HCT116 (cell line): ENCODE results near the gene KHSRP.

Experiments
- EZH2 ChIP-seq: fragments of 200-600 bp; sonication (generic); IDR thresholded peaks from 2 replicates; pipeline ENCODE4 v1.6.1; 2017; ENCODE audit warnings: antibody characterized with exemption, mixed run types
- EZH2phosphoT487 ChIP-seq: fragments of 200-600 bp; IDR thresholded peaks from 2 replicates; pipeline ENCODE4 v1.6.1; 2018; ENCODE audit warnings: antibody characterized with exemption, borderline replicate concordance
- JUND ChIP-seq: IDR thresholded peaks from 2 replicates; pipeline ENCODE4 v1.6.1; 2012
- POLR2A ChIP-seq: IDR thresholded peaks from 2 replicates; pipeline ENCODE4 v1.7.0; 2011; ENCODE audit warnings: borderline replicate concordance; ENCODE audit not compliant: insufficient read depth, insufficient read length; ENCODE audit errors: extremely low read depth
- POLR2AphosphoS5 ChIP-seq: IDR thresholded peaks from 2 replicates; pipeline ENCODE4 v1.6.1; 2011; ENCODE audit warnings: mild to moderate bottlenecking, low read depth, low read length, moderate library complexity
- SP1 ChIP-seq: IDR thresholded peaks from 2 replicates; pipeline ENCODE4 v1.6.1; 2012; ENCODE audit warnings: low read depth
- TCF7L2 ChIP-seq: IDR thresholded peaks from 2 replicates; pipeline ENCODE4 v1.7.0; 2011; ENCODE audit warnings: borderline replicate concordance, inconsistent platforms; ENCODE audit not compliant: insufficient read depth, insufficient read length; ENCODE audit errors: extremely low read depth
- ZNF274 ChIP-seq: fragments of 200-500 bp; sonication (Bioruptor generic); IDR thresholded peaks from 2 replicates; pipeline ENCODE4 v1.6.1; 2014; ENCODE audit warnings: mild to moderate bottlenecking, low read depth, low read length, inconsistent platforms
- TF ChIP-seq, protein P1 (sequence below), 3 experiments: fragments of 200-600 bp in 1 of 3; sonication (generic) in 1 of 3; IDR thresholded peaks in 2 of 3; conservative IDR thresholded peaks in 1 of 3; 2 replicates each; pipeline ENCODE4 v1.5.1; 2012 to 2017; ENCODE audit warnings: low read depth in 2 of 3, low read length in 2 of 3, antibody characterized with exemption in 1 of 3, borderline replicate concordance in 1 of 3, control low read depth in 1 of 3, mild to moderate bottlenecking in 1 of 3, mixed read lengths in 1 of 3, mixed run types in 1 of 3, moderate library complexity in 1 of 3; ENCODE audit not compliant: insufficient read depth in 1 of 3
- TF ChIP-seq, protein P2 (sequence below): IDR thresholded peaks from 2 replicates; pipeline ENCODE4 v1.6.1; 2012; ENCODE audit warnings: low read depth
- TF ChIP-seq, protein P3 (sequence below): IDR thresholded peaks from 2 replicates; pipeline ENCODE4 v1.6.1; 2012
- TF ChIP-seq, protein P4 (sequence below): IDR thresholded peaks from 2 replicates; pipeline ENCODE4 v1.6.1; 2012

DNA sequence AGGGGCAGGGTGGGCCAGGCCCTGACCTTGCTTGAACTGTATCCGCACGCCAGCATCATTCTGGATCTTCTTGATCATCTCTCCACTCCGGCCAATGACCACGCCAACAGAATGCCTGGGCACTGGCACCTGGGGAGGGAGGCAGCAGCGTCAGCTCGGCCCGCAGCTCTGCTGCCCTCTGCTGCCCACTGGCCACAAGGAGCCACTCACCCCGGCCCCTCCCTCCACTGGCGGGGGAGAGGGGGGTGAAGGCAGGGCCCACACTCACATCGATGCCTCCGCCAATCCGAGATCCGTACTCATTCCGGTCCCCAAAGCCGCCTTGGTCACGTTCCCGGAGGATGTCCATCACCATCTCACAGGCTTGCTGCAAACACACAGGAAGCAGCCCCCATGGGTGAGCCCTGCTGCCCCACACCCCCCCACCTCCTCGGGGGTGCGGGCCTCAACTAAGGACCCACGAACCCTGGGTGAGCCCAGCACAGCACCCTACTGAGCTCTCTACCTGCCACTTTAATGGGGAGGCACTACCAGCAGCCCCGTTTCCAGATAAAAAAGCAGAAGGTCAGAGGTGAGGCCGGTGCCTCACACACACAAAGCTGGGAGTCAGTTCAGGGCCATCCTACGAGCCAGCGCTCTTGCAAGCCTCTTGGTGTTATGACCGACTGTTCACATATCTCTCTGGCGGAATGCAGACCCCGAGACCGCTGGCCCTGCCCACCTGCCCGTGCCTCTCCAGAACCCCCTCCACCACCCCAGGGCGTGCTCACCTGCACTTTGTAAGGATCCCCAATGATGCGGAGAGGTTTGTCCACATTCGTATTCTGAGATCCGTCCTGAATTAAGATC, 6.7 kb downstream of the KHSRP start:
- no peak for TF ChIP-seq EZH2
- no peak for TF ChIP-seq JUND
- TF ChIP-seq, protein P1, sequence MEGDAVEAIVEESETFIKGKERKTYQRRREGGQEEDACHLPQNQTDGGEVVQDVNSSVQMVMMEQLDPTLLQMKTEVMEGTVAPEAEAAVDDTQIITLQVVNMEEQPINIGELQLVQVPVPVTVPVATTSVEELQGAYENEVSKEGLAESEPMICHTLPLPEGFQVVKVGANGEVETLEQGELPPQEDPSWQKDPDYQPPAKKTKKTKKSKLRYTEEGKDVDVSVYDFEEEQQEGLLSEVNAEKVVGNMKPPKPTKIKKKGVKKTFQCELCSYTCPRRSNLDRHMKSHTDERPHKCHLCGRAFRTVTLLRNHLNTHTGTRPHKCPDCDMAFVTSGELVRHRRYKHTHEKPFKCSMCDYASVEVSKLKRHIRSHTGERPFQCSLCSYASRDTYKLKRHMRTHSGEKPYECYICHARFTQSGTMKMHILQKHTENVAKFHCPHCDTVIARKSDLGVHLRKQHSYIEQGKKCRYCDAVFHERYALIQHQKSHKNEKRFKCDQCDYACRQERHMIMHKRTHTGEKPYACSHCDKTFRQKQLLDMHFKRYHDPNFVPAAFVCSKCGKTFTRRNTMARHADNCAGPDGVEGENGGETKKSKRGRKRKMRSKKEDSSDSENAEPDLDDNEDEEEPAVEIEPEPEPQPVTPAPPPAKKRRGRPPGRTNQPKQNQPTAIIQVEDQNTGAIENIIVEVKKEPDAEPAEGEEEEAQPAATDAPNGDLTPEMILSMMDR (IDR thresholded peaks at IDR 0.05 in 2 of 3, conservative IDR thresholded peaks at IDR 0.05 in 1 of 3; ENCODE audit: borderline replicate concordance in 1 of 3, insufficient read depth in 1 of 3, low read depth in 2 of 3, low read length in 2 of 3) = peak in 2 of 3 experiments; percentile 43 to 50; a peak in 3 of 6 replicates
- no peak for TF ChIP-seq EZH2phosphoT487
- TF ChIP-seq, protein P2, sequence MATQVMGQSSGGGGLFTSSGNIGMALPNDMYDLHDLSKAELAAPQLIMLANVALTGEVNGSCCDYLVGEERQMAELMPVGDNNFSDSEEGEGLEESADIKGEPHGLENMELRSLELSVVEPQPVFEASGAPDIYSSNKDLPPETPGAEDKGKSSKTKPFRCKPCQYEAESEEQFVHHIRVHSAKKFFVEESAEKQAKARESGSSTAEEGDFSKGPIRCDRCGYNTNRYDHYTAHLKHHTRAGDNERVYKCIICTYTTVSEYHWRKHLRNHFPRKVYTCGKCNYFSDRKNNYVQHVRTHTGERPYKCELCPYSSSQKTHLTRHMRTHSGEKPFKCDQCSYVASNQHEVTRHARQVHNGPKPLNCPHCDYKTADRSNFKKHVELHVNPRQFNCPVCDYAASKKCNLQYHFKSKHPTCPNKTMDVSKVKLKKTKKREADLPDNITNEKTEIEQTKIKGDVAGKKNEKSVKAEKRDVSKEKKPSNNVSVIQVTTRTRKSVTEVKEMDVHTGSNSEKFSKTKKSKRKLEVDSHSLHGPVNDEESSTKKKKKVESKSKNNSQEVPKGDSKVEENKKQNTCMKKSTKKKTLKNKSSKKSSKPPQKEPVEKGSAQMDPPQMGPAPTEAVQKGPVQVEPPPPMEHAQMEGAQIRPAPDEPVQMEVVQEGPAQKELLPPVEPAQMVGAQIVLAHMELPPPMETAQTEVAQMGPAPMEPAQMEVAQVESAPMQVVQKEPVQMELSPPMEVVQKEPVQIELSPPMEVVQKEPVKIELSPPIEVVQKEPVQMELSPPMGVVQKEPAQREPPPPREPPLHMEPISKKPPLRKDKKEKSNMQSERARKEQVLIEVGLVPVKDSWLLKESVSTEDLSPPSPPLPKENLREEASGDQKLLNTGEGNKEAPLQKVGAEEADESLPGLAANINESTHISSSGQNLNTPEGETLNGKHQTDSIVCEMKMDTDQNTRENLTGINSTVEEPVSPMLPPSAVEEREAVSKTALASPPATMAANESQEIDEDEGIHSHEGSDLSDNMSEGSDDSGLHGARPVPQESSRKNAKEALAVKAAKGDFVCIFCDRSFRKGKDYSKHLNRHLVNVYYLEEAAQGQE = no peak
- no peak for TF ChIP-seq POLR2A
- TF ChIP-seq TCF7L2 = no peak
- TF ChIP-seq, protein P3, sequence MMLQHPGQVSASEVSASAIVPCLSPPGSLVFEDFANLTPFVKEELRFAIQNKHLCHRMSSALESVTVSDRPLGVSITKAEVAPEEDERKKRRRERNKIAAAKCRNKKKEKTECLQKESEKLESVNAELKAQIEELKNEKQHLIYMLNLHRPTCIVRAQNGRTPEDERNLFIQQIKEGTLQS = no peak
- TF ChIP-seq, protein P4, sequence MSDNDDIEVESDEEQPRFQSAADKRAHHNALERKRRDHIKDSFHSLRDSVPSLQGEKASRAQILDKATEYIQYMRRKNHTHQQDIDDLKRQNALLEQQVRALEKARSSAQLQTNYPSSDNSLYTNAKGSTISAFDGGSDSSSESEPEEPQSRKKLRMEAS = no peak
- TF ChIP-seq ZNF274 = no peak
- no peak for TF ChIP-seq POLR2AphosphoS5
- TF ChIP-seq SP1 = no peak
